ENCODE results near the gene NKX1-2.

GRCh38 chr10:124496620-124497019 lies 46.8 kb upstream of the NKX1-2 start:
- TF ChIP-seq ELF1 (IDR thresholded peaks at IDR 0.05) = no peak
- TF ChIP-seq, protein P1, sequence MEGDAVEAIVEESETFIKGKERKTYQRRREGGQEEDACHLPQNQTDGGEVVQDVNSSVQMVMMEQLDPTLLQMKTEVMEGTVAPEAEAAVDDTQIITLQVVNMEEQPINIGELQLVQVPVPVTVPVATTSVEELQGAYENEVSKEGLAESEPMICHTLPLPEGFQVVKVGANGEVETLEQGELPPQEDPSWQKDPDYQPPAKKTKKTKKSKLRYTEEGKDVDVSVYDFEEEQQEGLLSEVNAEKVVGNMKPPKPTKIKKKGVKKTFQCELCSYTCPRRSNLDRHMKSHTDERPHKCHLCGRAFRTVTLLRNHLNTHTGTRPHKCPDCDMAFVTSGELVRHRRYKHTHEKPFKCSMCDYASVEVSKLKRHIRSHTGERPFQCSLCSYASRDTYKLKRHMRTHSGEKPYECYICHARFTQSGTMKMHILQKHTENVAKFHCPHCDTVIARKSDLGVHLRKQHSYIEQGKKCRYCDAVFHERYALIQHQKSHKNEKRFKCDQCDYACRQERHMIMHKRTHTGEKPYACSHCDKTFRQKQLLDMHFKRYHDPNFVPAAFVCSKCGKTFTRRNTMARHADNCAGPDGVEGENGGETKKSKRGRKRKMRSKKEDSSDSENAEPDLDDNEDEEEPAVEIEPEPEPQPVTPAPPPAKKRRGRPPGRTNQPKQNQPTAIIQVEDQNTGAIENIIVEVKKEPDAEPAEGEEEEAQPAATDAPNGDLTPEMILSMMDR (IDR thresholded peaks at IDR 0.05) = no peak
- TF ChIP-seq EZH2phosphoT487 (IDR thresholded peaks at IDR 0.05; ENCODE audit: borderline replicate concordance, low read depth) = no peak
- TF ChIP-seq POLR2AphosphoS5 (IDR thresholded peaks at IDR 0.05; ENCODE audit: low read depth, low read length) = no peak
- TF ChIP-seq, protein P2, sequence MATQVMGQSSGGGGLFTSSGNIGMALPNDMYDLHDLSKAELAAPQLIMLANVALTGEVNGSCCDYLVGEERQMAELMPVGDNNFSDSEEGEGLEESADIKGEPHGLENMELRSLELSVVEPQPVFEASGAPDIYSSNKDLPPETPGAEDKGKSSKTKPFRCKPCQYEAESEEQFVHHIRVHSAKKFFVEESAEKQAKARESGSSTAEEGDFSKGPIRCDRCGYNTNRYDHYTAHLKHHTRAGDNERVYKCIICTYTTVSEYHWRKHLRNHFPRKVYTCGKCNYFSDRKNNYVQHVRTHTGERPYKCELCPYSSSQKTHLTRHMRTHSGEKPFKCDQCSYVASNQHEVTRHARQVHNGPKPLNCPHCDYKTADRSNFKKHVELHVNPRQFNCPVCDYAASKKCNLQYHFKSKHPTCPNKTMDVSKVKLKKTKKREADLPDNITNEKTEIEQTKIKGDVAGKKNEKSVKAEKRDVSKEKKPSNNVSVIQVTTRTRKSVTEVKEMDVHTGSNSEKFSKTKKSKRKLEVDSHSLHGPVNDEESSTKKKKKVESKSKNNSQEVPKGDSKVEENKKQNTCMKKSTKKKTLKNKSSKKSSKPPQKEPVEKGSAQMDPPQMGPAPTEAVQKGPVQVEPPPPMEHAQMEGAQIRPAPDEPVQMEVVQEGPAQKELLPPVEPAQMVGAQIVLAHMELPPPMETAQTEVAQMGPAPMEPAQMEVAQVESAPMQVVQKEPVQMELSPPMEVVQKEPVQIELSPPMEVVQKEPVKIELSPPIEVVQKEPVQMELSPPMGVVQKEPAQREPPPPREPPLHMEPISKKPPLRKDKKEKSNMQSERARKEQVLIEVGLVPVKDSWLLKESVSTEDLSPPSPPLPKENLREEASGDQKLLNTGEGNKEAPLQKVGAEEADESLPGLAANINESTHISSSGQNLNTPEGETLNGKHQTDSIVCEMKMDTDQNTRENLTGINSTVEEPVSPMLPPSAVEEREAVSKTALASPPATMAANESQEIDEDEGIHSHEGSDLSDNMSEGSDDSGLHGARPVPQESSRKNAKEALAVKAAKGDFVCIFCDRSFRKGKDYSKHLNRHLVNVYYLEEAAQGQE (IDR thresholded peaks at IDR 0.05; ENCODE audit: low read depth, low read length) = no peak
- TF ChIP-seq EP300 (IDR thresholded peaks at IDR 0.05; ENCODE audit: borderline replicate concordance in 1 of 2, low read depth in 1 of 2, low read length in 1 of 2) = no peak
- no peak for TF ChIP-seq TAF1 (IDR thresholded peaks at IDR 0.05; ENCODE audit: borderline replicate concordance, low read depth, low read length)
- no peak for TF ChIP-seq YY1 (IDR thresholded peaks at IDR 0.05; ENCODE audit: low read depth)

Data from SK-N-SH (cell line).